Measurements from ENCODE around the gene RAB24.

DNA sequence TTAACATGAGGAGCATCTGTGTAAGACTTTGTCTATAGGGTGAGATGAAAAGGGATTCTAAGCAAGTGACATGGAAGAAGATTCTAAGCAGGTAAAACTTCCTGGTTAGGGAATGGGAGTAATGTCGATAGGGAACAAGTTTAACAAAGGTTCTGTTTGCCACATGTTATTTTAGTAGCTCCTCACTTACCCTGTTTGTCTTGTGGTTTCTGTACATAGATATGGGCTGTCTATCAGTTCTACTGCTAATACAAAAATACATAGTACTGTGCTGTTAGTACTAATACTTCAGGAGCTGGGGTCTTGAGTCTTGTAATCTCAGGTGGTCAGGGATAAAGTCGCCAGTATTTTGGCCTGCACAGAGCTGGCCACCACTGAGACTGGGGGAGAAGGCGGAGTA is 32.9 kb downstream of the RAB24 start:
- TF ChIP-seq, protein P1, sequence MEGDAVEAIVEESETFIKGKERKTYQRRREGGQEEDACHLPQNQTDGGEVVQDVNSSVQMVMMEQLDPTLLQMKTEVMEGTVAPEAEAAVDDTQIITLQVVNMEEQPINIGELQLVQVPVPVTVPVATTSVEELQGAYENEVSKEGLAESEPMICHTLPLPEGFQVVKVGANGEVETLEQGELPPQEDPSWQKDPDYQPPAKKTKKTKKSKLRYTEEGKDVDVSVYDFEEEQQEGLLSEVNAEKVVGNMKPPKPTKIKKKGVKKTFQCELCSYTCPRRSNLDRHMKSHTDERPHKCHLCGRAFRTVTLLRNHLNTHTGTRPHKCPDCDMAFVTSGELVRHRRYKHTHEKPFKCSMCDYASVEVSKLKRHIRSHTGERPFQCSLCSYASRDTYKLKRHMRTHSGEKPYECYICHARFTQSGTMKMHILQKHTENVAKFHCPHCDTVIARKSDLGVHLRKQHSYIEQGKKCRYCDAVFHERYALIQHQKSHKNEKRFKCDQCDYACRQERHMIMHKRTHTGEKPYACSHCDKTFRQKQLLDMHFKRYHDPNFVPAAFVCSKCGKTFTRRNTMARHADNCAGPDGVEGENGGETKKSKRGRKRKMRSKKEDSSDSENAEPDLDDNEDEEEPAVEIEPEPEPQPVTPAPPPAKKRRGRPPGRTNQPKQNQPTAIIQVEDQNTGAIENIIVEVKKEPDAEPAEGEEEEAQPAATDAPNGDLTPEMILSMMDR (conservative IDR thresholded peaks at IDR 0.05; ENCODE audit: low read depth, low read length), result no peak
- no peak for TF ChIP-seq POLR2A (IDR thresholded peaks at IDR 0.05; ENCODE audit: low read depth, low read length)
- no peak for TF ChIP-seq BHLHE40 (IDR thresholded peaks at IDR 0.05; ENCODE audit: low read depth, low read length)
- TF ChIP-seq CHD1 (IDR thresholded peaks at IDR 0.05; ENCODE audit: low read depth, low read length), result no peak
- TF ChIP-seq SMC3 (IDR thresholded peaks at IDR 0.05; ENCODE audit: low read depth, low read length), result no peak
- TF ChIP-seq, protein P2, sequence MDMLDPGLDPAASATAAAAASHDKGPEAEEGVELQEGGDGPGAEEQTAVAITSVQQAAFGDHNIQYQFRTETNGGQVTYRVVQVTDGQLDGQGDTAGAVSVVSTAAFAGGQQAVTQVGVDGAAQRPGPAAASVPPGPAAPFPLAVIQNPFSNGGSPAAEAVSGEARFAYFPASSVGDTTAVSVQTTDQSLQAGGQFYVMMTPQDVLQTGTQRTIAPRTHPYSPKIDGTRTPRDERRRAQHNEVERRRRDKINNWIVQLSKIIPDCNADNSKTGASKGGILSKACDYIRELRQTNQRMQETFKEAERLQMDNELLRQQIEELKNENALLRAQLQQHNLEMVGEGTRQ (IDR thresholded peaks at IDR 0.05; ENCODE audit: low read depth, low read length), result no peak
